NOMO-1 (cell line): ENCODE results near the gene PRDX2.

ENCODE experiments used
- DNase-seq, 2 experiments: peaks; one replicate each; lab custom pipeline; 2025; ENCODE audit not compliant: unreplicated experiment in 2 of 2; lab: John Stamatoyannopoulos, UW

Gene PRDX2

DNA sequence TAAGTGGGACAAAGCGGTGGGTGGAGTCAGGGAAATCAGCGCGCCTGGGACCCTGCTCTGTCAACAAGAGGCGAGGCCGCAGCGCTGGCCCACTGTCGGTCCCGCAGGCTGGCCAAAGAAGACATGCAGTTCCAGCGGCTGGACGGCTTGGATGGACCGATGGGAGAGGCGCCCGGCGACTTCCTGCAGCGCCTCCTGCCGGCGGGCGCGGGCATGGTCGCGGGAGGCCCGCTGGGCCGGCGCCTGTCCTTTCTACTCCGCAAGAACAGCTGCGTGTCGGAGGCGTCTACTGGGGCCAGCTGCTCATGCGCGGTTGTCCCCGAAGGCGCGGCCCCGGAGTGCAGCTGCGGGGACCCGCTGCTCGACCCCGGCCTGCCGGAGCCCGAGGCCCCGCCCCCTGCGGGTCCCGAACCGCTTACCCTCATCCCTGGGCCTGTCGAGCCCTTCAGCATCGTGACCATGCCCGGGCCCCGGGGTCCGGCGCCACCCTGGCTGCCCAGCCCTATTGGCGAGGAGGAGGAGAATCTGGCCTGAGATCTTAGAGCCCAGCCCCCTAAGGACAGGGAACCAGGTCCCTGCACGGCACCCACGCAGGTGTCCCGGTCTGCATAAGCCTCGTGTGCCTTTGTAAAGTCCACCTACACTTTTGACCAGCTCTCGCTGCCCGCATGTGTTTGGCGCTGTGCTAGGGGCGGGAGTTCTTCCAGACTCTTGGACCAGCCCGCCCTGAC is 43.9 kb downstream of the PRDX2 start:
- peak; percentile 41 to 65 for DNase-seq

DNA sequence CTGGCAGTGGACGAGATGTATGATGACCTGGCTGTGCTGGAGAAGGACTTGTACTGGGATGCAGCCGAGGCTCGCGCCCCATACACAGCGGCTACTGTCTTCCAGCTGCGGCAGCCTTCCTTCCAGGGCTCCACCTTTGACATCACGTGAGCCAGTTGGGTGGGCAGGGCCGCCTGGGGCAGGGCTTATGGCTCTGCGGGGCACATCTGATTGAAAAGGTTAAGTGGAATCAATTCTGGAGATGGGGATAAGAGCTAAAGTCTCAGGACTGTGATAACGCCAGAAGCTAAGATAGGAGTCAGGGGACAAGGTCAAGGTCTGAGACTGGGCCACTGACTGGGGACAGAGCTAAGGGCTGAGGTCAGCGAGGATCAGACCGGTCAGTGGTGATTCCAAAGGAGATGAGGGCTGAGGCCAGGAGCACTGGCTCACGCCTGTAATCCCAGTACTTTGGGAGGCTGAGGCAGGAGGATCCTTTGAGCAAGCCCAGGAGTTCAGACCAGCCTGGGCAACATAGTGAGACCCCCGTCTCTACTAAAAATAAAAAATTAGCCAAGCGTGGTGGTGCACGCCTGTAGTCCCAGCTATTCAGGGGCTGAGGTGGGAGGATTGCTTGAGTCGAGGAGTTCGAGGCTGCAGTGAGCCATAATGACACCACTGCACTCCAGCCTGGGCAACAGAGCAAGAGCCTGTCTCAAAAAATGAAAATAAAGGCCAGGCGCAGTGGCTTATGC is 45.3 kb downstream of the PRDX2 start:
- no peak for DNase-seq

DNA sequence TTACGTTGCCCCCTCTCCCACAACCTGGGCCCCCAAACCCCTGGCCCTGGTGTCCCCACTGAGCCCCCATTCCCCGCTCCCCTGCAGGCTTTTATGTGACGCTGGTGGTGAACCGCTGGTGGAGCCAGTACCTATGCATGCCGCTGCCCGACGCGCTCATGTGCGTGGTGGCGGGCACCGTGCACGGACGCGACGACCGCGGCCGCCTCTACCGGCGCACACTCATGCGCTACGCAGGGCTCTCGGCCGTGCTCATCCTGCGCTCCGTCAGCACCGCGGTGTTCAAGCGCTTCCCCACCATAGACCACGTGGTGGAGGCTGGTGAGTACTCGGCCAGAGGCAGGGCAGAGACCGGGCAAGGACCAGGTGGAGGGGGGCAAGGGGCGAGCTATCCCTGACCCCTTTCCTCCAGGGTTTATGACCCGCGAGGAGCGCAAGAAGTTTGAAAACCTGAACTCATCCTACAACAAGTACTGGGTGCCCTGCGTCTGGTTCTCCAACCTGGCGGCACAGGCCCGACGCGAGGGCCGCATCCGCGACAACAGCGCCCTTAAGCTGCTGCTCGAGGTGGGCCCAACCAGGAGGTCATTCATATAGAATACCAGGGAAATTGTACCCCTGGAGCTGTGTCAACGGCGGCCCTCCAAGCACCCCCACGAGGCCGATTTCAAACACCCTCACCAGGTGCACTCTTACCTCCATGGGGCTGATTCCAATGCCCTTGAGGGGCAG is 47.0 kb downstream of the PRDX2 start:
- no peak for DNase-seq

DNA sequence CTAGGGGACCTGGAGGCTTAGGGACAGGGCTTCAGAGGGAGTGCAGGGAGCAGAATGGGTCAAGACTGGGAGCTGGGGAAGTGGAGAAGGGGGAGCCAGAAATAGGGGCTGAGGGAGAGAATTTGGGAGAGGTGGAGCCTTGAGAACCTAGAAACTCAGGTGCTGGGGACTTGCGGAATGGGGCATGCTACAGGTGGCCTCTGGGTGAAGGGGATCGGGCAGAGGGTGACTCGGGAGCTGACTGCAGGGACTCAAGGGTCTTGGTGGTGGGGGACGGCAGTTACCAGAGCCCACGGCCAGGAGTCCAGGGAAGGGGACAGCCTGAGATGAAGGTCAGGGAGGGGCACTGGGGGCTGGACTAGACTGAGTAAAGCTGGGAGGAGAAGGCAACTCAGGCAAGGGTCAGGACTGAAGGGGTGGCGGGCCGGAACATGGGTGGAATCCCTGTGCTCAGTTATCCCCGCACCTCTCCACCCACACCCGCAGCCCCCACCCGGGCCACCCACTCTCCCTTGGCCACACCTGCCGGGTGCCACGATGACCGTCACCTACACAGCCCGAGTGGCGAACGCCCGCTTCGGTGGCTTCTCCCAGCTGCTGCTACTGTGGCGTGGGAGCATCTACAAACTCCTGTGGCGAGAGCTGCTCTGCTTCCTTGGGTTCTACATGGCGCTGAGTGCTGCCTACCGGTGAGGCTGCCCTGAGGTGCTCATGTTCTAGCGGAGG is 49.4 kb downstream of the PRDX2 start:
- no peak for DNase-seq

DNA sequence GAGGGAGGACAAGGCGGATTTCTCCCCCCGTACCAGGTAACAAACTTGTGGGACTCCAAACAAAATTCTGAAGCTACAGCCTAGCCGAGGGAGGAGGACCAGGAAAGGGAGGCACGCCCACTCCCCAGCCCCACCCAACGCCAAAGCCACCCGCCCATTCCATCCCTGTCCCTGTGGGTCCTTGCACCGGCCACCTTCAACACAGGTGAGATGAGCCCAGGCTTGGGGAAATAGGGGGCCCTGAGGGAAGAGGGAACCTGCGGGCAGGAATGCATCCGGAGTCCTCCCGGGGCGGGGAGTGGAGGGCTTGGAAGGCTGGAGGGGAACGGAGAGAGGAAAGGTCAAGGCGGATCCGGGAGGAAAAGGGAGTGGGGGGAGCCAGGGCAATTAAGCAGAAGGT is 50.0 kb downstream of the PRDX2 start, which contains the start of gene BEST2:
Gene BEST2 (plus strand): TSS at position 157 of the 400 bp plus-strand sequence. CDS start 802 bp downstream, outside the sequence.
- DNase-seq: no peak

DNA sequence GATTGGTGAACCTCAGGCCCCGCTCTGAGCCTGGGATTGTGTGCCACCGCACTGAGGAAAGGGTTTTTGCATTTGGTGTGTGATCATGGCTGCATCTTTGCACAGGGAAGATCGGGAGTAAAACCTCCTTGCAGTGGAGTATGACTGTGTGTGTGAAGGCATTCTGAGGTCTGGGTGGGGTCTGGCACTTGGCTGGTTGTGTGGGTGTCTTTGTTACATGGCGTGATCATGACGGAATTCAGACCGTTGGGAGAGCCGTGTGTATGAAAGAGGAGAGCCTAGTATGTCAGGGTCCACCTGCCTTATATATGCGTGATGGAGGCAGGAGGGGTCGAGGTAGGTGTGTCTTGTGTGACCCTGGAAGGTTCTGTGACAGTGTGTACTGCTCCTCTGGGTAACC is 50.7 kb downstream of the PRDX2 start:
- no peak for DNase-seq

DNA sequence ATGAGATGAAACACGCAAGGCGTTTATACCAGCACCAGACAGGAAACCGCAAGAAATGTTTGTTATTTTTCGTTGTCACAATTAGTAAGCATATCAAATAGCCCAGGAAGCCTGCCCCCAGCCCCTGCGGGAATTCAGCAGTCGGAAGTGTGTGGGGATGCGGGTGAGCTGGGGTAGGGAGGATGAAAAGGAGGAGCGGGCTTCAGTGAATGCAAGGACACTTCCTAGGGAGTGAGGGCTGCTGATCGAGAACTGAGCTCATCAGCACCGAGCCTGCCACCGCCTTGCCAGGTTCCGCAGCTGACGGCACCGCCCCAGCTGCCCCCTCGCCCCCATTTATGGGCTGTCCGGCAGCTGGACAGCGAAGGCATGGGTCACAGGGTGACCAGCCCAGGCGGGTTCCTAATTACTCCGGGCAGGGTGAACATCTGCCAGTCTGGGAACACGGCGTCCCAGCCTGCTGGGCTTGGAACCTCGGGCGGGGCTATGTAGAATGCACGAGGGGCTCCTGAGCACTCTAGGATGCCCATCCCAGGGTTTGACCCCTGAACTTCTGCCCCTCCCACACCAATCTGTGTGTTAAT is 51.6 kb downstream of the PRDX2 start:
- DNase-seq: no peak

DNA sequence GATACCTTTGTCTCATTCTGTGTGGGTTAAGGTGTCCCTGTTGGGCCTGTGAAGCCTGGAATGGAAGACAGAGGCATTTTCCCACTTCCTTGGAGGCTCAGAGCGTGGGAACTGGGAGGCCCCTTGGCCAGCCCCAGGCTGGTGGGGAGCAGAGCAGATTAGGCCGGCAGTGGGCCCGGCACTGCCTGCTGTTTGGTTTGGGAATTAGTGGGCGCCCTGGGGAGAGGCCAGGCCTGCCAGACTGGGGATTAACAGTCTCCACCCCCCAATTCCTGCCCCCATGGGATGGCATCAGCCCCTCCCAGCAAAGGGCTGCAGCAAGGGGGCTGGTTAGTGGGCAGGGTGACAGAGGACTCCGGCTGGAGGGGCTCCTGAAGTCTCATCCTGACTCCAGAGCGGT is 53.1 kb downstream of the PRDX2 start:
- DNase-seq: no peak
